Measurements from ENCODE around the gene MZT2B. TPM values are rescaled to one million over a fixed set of nuclear protein-coding genes. Genes with fewer than 3 reads are reported as not detected.
A peak's percentile ranks its signal among the peaks of the same experiment; 100 is the strongest.
"Not testable (repeated sequence)": the region's sequence is repeated elsewhere in the genome, so short reads cannot be mapped to it uniquely, and the experiment has no call there.

Gene MZT2B
- total RNA-seq, 2 donors from 2014 or later = 75.3 to 96.3 TPM

DNA sequence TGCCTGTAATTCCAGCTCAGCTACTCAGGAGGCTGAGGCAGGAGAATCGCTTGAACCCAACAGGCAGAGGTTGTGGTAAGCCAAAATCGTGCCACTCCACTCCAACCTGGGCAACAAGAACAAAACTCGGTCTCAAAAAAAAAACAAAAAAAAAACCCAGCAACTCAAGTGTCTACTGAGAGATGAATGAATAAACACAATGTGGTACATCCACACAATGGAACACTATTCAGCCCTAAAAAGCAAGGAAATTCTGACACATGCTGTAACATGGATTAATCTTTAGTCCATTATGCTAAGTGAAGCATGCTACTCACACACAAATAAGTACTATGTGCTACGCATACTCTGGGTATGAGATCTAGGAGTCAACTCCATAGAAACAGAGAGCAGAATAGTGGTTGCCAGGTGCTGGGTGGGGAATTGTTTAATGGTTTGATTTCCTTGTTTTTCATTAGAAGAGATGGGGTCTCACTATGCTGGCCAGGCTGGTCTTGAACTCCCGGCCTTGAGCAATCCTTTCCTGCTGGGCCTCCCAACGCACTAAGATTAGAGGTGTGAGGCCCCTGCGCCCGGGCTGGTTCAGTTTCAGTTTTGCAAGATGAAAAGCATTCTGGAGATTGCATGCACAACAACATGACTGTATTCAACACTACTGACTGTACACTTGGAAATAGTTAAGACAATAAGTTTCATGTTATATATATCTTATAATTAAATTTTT lies 16.6 kb upstream of the MZT2B start:
- Histone ChIP-seq H3K9me3 (no peaks in the 10 kb centered on the region), H3K36me3 (peaks cover 31% of the 10 kb centered on the region), H3K27me3 (replicated peaks; ENCODE audit: insufficient read depth) (no peaks in the 10 kb centered on the region), H3K4me1 (ENCODE audit: control insufficient read depth in 1 of 2, low read depth in 2 of 2) (no peaks in the 10 kb centered on the region), H3K27ac (no peak overlapping the region), H3K4me3 (no peak overlapping the region)
- no peak for DNase-seq (ENCODE audit: low spot score)
- ATAC-seq (ENCODE audit: insufficient number of reproducible peaks, low FRiP score, low read depth) = no peak
- TF ChIP-seq, protein P1, sequence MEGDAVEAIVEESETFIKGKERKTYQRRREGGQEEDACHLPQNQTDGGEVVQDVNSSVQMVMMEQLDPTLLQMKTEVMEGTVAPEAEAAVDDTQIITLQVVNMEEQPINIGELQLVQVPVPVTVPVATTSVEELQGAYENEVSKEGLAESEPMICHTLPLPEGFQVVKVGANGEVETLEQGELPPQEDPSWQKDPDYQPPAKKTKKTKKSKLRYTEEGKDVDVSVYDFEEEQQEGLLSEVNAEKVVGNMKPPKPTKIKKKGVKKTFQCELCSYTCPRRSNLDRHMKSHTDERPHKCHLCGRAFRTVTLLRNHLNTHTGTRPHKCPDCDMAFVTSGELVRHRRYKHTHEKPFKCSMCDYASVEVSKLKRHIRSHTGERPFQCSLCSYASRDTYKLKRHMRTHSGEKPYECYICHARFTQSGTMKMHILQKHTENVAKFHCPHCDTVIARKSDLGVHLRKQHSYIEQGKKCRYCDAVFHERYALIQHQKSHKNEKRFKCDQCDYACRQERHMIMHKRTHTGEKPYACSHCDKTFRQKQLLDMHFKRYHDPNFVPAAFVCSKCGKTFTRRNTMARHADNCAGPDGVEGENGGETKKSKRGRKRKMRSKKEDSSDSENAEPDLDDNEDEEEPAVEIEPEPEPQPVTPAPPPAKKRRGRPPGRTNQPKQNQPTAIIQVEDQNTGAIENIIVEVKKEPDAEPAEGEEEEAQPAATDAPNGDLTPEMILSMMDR (IDR thresholded peaks at IDR 0.05) = no peak

DNA sequence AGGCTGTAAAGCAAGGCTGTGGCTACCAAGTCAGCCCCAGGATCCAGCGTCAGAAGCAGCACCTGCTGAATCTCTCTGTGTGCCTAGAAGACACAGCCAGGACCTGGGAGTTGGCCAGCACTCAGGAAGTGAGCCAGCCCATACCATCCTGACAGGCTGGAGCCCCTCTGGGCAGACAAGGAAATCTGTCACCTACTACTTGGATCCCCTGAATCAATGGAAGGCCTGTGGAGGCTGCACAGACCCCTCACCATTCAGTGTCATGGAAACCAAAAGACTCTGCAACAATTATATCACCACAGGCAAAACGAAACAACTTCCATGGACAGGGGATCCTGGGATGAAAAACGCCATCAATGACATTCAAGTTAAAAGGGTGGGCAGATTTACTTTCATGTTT lies 15.5 kb upstream of the MZT2B start:
- not testable (repeated sequence) for H3K27me3 ChIP-seq (replicated peaks; ENCODE audit: insufficient read depth); DNase-seq (ENCODE audit: low spot score); H3K4me3 ChIP-seq; H3K27ac ChIP-seq; H3K9me3 ChIP-seq; ATAC-seq (ENCODE audit: insufficient number of reproducible peaks, low FRiP score, low read depth); H3K4me1 ChIP-seq (ENCODE audit: control insufficient read depth in 1 of 2, low read depth in 2 of 2)
- peaks cover 31% of the 10 kb centered on the region for H3K36me3 ChIP-seq

DNA sequence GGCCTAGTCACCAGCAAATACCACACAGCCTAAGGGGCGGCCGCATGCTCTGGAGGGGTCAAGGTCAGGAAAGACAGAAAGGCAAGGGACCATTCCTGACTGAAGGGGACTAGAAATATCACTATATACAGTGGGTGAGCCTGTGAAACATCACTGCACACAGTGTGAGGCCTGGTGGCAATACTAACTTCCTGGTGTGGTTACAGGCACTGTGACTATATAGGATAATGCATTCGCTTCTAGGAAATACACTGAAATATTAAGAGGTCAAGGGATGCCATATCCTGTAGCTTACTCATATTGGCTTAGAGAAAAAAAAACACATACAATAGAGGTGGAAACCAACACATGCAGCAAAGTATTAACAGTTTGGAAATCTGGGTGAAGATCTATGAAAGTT lies 12.9 kb upstream of the MZT2B start:
- ATAC-seq (ENCODE audit: insufficient number of reproducible peaks, low FRiP score, low read depth); H3K4me3 ChIP-seq; DNase-seq (ENCODE audit: low spot score); H3K4me1 ChIP-seq (ENCODE audit: control insufficient read depth in 1 of 2, low read depth in 2 of 2); H3K27me3 ChIP-seq (replicated peaks; ENCODE audit: insufficient read depth); H3K27ac ChIP-seq; H3K9me3 ChIP-seq: not testable (repeated sequence)
- peaks cover 40% of the 10 kb centered on the region for H3K36me3 ChIP-seq

DNA sequence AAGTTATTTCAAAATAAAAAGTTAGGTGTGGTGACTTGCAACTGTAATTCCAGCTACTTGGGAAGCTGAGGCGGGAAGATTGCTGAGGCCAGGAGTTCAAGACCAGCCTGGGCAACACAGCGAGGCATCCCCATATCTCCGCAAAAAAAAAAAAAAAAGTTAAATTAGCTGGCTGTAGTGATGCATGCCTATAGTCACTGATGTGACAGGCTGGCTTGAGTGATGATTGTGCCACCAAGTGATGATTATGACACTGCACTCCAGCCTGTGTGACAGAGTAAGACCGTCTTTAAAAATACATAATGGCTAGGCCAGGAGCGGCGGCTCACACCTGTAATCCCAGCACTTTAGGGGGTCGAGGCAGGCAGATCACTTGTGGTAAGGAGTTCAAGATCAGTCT lies 12.2 kb upstream of the MZT2B start:
- DNase-seq (ENCODE audit: low spot score) (no peak), ATAC-seq (ENCODE audit: insufficient number of reproducible peaks, low FRiP score, low read depth) (no peak)
- no peak overlapping the region for H3K27ac ChIP-seq
- TF ChIP-seq, protein P1 (IDR thresholded peaks at IDR 0.05) = no peak
- H3K36me3 ChIP-seq = peaks cover 38% of the 10 kb centered on the region
- H3K9me3 ChIP-seq = no peaks in the 10 kb centered on the region
- no peaks in the 10 kb centered on the region for H3K4me1 ChIP-seq (ENCODE audit: control insufficient read depth in 1 of 2, low read depth in 2 of 2)
- H3K4me3 ChIP-seq = no peak overlapping the region
- H3K27me3 ChIP-seq (replicated peaks; ENCODE audit: insufficient read depth) = no peaks in the 10 kb centered on the region

DNA sequence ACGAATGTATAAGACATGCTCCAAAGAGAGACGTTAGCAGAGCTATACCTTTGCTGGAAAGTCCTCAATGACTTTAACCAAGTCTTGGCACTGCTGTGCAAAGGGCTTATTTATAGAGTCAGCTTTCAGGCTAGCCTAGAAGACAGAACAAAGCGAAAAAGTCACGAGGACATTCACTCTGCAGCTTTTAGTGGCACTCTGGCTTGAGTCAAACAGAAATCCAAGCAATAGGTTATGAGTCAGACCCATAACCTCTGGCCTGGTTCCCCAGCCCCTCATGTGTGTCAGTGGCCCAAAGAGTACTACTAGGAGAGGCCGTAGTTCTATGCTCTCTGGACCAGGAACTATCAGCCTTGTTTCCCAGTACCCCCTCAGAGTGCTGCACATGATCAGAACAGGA lies 7.2 kb upstream of the MZT2B start:
- H3K9me3 ChIP-seq; H3K27ac ChIP-seq; DNase-seq (ENCODE audit: low spot score); H3K27me3 ChIP-seq (replicated peaks; ENCODE audit: insufficient read depth); H3K4me3 ChIP-seq; ATAC-seq (ENCODE audit: insufficient number of reproducible peaks, low FRiP score, low read depth); H3K4me1 ChIP-seq (ENCODE audit: control insufficient read depth in 1 of 2, low read depth in 2 of 2): not testable (repeated sequence)
- H3K36me3 ChIP-seq = peaks cover 31% of the 10 kb centered on the region

DNA sequence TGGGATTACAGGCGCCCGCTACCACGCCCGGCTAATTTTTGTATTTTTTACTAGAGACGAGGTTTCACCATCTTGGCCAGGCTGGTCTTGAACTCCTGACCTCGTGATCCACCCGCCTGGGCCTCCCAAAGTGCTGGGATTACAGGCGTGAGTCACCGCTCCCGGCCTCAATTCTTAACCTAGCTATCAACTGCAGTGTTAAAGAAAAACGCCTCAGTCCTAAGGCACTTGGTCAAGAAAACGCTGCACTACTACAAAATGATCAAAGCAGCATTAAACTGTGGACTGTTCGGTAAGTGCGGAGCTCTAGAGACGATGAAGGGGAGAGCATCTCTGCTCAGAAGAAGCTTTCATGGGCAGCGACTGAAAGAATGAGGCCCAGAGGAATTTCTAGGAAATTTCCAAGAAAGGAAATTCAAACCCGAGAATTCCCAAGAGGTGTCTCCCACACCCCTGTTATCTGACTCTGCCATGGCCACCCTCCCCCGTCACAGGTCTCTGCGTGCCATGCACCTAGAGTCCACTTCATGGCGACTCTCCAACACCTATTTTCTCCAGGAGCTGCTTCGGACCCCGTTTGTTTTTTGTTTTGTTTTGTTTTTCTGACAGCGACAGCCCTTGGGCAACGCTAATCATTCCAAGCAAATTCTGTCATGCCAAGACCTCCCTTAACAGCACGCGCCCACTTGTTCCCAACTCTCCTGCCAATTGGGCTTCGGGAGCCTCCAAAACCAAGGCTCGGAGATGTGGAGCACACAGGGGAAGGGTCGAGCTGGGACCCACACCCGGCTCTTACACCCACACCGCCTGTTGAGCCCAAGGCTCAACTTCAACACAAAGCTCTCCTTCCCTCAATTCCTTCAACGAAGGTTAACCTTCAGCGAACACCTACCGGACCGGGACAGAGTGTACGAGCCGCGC lies 1.4 kb upstream of the MZT2B start:
- Histone ChIP-seq H3K27ac (peak overlapping the region; percentile 80 to 81), H3K4me1 (ENCODE audit: control insufficient read depth in 1 of 2, low read depth in 2 of 2) (peaks cover 17 to 23% of the 10 kb centered on the region in 2 donors), H3K4me3 (peak overlapping the region; percentile 100)
- not testable (repeated sequence) for H3K9me3 ChIP-seq; DNase-seq (ENCODE audit: low spot score); H3K27me3 ChIP-seq (replicated peaks; ENCODE audit: insufficient read depth); H3K36me3 ChIP-seq; ATAC-seq (ENCODE audit: insufficient number of reproducible peaks, low FRiP score, low read depth)

DNA sequence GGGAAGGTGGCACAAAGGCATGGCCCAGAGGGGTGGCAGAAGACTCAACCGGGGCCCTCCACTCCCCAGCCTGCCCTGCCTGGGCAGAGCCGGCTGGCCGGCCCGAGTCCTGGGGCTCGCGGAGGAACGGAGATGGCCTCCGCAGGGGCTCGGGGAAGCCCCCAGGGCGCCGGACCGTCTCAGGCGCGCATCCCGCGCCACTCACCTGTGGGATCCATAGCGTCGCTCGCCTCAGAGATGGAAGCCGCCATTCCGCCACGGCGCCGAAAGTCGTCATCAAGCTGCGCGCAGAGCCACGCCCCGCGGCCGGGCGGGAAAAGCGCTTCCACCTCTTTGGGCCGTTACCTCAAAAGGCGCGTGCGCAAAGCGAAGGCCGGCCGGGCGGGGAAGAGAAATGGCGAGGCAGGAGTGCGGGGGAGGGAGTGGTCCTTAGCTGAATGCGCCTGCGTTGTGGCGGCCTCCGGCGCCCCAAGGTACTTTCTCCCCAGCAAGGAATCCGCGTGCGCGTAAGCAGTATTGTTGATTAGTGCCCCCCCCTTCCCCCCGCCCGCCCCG lies 660 bp upstream of the MZT2B start, which contains the start of gene SMPD4:
TSS of gene SMPD4 (minus strand) at position 278 of the 555 bp plus-strand sequence. CDS start 5,010 bp downstream, outside the sequence.
- Histone ChIP-seq H3K27me3 (replicated peaks; ENCODE audit: insufficient read depth) (no peaks in the 10 kb centered on the region), H3K27ac (peak within 1 kb of the TSS; percentile 80 to 81), H3K4me3 (peak within 1 kb of the TSS; percentile 100), H3K36me3 (peaks cover 2% of the 10 kb centered on the region), H3K9me3 (no peaks in the 10 kb centered on the region), H3K4me1 (ENCODE audit: control insufficient read depth in 1 of 2, low read depth in 2 of 2) (peaks cover 17 to 23% of the 10 kb centered on the region in 2 donors)
- DNase-seq (ENCODE audit: low spot score) (peak; percentile 85), ATAC-seq (ENCODE audit: insufficient number of reproducible peaks, low FRiP score, low read depth) (peak; percentile 93)
- TF ChIP-seq, protein P1 (IDR thresholded peaks at IDR 0.05) = no peak

DNA sequence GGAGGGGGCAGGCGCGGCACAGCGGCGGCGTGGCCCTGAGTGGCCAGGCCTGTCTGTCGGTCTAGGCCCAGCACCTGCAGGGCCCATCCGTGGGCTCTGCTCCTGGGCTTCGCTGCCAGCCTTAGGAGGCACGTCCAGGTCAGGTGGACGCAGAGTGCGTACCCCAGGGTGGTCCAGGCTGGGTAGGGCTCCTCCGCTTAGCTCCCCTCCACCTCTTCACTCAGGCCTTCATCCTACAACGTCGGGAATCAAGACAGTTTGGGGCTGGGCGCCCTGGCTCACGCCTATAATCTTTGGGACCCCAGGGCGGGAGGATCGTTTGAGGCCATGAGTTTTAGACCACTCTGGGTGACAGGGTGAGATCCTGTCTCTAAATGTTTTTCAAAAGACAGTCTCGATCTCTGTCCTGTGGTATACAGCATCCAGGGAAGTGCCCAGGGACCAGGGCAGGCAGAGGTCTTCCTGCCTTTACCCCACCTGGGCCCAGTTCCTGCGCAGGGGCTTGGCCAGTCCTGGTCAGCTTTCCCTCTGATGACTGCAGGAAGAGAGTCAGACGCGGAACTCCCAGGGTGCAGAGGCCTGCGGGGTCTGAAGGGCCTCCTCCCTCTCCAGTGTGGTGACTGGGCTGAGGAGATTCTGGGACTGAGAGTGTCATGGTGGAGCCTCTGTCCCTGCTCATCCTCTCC lies 907 bp downstream of the MZT2B start:
- Histone ChIP-seq H3K4me3 (peak overlapping the region; percentile 100), H3K27ac (peak overlapping the region in 1 of 2 donors; percentile 81)
- DNase-seq (ENCODE audit: low spot score) = not testable (repeated sequence)

More for the DNA sequence above, 907 bp downstream of the MZT2B start:
- H3K4me1 ChIP-seq (ENCODE audit: control insufficient read depth in 1 of 2, low read depth in 2 of 2) = peaks cover 17 to 23% of the 10 kb centered on the region in 2 donors
- not testable (repeated sequence) for ATAC-seq (ENCODE audit: insufficient number of reproducible peaks, low FRiP score, low read depth); H3K36me3 ChIP-seq; H3K27me3 ChIP-seq (replicated peaks; ENCODE audit: insufficient read depth); H3K9me3 ChIP-seq
